C4-2B (cell line): ENCODE measurements around the gene ERC1.

Source experiments
- H3K27ac ChIP-seq: fragments of 450-650 bp; 2 replicates; pipeline ENCODE4 v1.5.1; 2017
- ZFX ChIP-seq: fragments of 450-650 bp; IDR thresholded peaks from 2 replicates; pipeline ENCODE4 v1.6.1; 2017
- TF ChIP-seq, protein P1 (sequence below): fragments of 450-650 bp; conservative IDR thresholded peaks from 2 replicates; pipeline ENCODE4 v1.5.1; 2017; ENCODE audit warnings: mild to moderate bottlenecking

The ERC1 gene

DNA sequence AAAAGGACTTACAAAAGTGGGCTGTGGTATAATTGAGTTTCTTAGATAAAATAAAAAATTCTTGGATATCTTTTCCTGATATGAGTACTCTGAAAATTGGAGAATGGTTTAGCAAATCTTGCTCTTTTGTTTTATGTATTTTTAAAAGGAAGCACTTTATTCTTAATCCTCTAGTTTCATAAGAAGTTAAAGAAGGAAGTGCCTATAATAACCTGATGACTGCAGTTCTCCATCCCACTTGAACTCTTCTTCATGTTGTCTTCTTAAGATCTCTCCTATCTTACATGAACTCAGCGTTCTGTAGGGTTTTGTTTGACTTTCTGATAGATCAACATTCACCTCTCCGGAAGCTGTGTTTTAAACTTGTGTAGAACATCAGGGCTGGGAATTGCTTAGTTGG, 271.0 kb downstream of the ERC1 start:
- H3K27ac ChIP-seq: no peak overlapping the region
- TF ChIP-seq, protein P1, sequence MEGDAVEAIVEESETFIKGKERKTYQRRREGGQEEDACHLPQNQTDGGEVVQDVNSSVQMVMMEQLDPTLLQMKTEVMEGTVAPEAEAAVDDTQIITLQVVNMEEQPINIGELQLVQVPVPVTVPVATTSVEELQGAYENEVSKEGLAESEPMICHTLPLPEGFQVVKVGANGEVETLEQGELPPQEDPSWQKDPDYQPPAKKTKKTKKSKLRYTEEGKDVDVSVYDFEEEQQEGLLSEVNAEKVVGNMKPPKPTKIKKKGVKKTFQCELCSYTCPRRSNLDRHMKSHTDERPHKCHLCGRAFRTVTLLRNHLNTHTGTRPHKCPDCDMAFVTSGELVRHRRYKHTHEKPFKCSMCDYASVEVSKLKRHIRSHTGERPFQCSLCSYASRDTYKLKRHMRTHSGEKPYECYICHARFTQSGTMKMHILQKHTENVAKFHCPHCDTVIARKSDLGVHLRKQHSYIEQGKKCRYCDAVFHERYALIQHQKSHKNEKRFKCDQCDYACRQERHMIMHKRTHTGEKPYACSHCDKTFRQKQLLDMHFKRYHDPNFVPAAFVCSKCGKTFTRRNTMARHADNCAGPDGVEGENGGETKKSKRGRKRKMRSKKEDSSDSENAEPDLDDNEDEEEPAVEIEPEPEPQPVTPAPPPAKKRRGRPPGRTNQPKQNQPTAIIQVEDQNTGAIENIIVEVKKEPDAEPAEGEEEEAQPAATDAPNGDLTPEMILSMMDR: no peak
- no peak for TF ChIP-seq ZFX

DNA sequence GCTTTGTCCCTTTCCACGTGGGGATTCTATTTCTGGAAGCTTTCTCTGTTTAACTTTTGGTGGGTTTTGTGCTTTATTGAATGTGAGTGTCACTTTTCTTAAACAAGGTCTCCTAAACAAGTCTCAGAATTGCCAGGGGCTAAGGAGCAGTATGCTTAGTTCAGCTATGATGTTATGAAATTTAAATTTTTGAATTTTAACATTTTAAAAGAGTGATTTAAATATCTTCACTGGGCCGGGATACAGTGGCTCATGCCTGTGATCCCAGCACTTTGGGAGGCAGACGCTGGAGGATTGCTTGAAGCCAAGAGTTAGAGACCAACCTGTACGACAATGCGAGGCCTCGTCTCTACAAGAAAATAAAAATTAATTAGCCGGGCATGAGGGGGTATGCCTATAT, 276.2 kb downstream of the ERC1 start:
- TF ChIP-seq ZFX: no peak
- TF ChIP-seq, protein P1: no peak
- no peak overlapping the region for H3K27ac ChIP-seq

DNA sequence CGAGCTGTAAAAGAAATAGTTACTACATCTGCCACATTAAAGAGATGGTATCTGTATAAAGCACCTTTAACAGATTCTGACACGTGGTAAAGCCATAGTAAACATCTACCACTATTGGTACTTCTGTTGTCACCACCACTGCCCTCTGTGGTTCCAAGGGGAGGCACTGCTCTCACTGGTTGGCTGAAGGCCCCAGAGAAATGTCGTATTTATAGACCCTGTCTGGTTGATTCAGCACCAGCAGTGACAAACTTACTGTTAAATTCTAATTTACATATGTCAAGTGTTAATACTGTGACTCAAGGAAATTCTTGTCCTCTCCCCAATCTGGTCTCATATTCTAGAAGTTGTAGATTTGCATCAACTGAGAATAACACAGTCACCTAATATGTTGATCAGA, 281.1 kb downstream of the ERC1 start:
- TF ChIP-seq ZFX: no peak
- TF ChIP-seq, protein P1: no peak
- H3K27ac ChIP-seq: no peak overlapping the region

DNA sequence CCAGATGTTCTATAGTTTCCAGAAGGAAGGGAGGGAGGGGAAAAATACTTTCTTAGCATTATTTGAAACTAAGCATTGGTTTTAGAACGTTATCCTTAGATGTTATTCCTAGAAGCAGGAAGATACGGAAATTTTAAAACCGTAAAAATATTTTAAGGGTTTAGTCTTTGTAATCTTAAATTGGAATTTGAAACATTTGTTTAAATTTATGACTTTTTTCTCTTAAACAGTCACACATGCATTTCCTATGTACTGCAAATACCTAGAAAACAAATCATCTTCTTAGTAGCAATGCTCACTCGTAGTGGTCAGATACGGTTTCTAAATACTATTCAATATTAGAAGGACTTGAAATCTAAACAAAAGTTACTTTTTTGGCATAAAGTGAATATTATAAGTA, 282.0 kb downstream of the ERC1 start:
- no peak overlapping the region for H3K27ac ChIP-seq
- no peak for TF ChIP-seq ZFX
- TF ChIP-seq, protein P1: no peak

DNA sequence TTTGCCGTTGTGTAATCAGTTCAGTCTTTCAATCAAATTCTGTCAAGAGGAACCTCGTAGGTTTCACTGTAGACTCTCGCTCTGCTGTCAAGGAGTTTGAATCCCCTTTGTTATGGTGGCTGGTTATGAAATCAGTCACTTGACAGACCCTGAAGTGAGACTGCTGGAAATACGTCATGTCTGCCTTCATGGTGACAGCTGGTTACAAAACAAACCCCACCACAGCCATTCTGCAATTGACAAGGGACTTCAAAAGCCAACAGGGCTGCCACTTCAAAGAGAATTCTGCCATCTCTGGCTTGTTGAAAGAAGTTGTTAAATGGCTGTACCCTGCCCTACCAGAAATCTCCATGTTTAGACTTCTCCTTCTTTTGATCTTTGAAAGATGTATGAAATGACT, 286.9 kb downstream of the ERC1 start:
- TF ChIP-seq, protein P1: no peak
- TF ChIP-seq ZFX: no peak
- no peak overlapping the region for H3K27ac ChIP-seq

DNA sequence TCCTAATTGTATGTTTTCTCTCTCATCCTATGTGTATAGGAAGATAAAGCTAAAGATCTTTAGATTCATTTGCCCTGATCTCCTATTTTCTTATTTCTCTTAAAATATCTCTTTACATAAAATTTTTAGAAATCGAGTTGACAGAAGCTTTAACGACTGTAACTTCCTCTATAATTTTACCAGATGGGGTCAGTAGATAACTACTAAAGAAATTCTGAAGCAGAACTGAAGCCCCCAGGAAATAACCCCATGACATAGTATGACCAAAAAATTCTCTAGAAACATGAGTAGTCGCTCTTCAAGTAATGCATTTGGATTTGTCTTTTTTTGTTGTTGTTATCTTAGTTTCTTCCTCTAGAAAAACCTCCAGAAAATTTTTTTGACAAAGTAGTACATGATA, 288.0 kb downstream of the ERC1 start:
- TF ChIP-seq, protein P1: peak; percentile 17
- no peak for TF ChIP-seq ZFX
- no peak overlapping the region for H3K27ac ChIP-seq

DNA sequence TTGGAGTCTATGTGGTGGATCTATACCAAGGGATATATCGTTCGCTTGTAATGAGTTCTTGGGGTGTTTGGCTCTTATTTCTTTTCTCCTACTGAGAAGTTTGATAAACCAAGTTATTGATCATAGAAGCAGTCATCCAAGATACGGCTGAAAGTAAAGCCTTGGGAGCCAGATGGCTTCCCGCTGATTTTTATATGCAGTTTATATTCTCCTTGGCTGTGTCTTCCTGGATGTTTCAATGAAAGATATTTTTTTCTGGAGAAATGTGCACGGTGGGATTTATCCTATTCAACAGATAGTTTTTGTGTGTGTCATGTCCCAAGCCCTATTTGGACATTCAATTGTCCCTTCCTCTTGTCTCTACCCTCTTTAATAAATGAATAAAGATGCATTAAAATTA, 289.0 kb downstream of the ERC1 start:
- TF ChIP-seq ZFX: no peak
- TF ChIP-seq, protein P1: no peak
- no peak overlapping the region for H3K27ac ChIP-seq
